CD4-positive, alpha-beta T cell treated with Interleukin-2 at 100 ng/mL for 4 hours (primary cell): Measurements from ENCODE around the gene HTR5A.

Source experiments
- DNase-seq: peaks from one replicate; pipeline ENCODE4 v3.0.0-alpha.2; 2020; ENCODE audit warnings: low spot score

The HTR5A gene

GRCh38 chr7:155090684-155091083 lies 20.6 kb downstream of the HTR5A start:
- DNase-seq: no peak

DNA sequence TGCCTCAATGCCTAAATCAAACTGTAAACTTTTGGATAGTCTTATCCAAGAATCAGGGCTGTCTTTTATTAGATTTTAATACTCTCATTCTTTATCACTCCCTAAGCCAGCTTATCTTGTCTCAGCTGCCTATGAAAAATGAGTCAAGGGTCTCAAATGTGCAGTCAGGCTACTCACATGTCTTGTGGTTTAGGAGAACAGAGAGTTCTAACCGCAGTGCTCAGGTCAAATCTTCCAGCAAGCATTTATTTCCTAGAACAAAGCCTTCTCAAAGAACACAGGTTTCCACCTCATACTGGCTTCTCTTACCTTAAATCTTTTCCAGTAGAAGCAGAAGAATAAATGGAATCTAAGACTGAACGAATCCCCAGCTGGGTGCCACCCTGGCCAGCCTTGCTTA lies 23.5 kb downstream of the HTR5A start:
- no peak for DNase-seq

DNA sequence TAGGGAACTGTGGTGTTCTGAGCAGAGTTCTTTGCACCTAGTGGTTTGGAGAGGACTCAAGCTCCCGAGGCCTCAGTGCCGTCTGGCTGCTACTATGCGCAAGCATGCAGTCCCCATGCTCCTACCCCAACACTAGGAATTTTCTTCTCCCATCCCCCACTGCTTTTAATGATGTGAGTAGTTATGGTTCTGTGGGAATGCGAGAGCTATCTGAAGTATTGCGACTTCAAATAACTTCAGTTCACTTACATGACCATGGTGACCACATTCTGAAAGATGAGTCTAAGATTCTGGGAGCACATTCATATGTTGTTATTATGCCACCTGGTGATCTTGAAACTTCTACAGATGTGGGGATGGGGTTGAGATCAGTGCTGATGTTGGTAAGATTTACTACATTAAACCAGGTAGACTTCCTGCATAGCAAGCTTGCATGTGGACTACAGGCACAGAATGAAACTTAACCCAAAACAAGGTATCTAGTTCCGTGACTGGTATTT lies 24.6 kb downstream of the HTR5A start:
- no peak for DNase-seq

DNA sequence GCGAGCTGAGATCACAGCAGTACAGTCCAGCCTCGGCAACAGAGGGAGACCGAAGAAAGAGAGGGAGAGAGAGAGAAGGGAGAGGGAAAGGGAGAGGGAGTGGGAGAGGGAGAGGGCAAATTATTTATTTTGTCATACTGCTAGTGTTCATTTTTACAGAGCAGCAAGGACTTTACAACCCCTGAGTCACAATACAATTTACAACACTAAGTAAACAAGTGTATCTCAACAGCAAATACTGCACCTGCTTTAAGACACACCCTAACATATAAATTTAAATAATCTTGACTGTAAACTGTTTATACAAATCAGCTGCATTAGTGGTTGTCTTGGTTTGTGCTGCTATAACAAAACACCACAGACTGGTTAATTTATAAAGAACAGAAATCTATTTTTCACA lies 27.2 kb downstream of the HTR5A start:
- DNase-seq: no peak

GRCh38 chr7:155103839-155104238 lies 33.7 kb downstream of the HTR5A start:
- DNase-seq: no peak

DNA sequence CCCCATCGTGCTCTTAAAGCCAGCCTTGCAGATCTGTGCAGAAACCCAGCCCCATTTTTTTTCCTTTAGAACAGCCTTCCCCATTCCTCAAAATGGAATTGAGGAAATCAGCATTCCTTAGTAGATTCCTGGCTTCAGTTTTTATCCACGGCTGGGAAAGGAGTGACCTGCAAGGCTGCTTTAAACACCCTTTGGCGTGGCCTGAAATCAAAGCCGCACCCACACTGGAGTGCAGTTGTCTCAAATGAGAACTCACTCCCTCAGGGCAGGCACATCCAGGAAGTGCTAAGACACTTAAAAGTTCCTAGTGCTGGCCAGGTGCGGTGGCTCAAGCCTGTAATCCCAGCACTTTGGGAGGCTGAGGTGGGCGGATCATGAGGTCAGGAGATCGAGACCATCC lies 34.8 kb downstream of the HTR5A start:
- no peak for DNase-seq

DNA sequence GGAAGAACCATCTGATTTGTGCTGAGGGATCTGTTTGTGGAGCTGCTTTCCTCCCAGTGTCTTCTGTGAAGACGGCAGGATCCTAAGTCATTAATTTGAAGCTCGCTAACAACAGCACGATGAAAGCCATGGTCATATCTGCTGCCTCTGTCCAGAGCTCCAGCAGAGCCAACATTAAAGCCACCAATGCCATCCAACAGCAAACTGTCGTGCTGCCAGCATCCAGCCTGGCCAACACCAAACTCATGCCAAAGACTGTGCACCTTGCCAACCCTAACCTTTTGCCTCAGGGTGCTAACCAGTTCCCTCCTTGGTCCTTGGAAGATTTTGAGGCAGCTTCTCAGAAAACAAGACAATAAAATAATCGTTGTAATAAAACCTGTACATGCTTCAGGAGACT lies 36.2 kb downstream of the HTR5A start:
- DNase-seq: no peak

GRCh38 chr7:155107126-155107525 lies 37.0 kb downstream of the HTR5A start:
- DNase-seq: no peak

DNA sequence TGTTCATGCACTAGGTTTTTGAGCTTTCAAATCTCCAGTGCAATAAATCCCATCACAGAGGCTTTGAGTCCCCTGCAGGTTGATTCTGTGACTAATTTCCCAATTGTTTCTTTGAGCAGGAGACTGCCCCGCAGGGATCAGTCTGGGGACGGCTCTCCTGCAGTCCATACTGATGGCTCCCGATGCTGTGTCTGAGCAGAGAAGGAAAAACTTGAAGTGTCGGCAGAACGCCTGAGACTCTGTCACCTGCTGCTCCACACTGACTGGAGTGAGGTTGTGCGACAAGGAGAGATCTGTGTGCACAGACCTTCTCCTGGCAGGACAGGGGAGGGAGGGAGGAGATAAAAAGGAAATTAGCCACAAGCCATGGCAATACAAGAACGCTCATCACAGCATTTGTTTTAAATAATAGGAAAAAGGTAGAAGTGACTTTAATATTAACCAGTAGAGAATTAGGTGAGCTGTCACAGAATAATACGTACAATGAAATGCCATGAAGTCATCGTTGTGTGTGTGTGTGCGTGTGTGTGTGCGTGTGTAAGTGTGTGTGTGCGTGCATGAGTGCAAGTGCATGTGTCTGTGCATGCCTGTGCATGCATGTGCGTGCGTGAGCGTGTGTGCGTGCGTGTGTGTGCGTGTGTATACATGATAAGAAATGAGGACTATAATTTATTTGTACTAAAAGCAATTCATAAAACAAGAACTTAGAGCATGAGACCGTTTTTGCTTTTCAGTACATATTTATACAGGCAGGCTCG lies 38.2 kb downstream of the HTR5A start:
- DNase-seq: no peak

DNA sequence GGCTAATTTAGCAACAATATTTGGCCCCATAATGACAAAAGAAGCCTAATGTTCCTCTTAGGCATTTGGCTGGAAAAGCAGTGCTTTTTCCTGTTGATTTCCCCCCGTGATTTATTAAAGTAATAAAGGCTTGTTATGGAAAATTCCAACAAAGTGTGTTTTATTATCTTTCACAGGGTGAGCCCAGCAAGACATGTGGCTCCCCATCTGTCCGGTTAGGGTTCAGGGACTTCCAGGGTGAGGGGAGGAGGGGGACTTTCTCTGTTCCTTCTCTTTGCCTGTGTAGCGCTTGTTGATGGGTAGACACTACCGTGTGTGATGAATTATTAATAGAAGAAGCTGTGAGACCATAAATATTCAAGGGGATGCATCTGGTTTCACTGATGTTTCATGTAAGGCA lies 39.0 kb downstream of the HTR5A start:
- DNase-seq: no peak

GRCh38 chr7:155115288-155115687 lies 45.2 kb downstream of the HTR5A start:
- no peak for DNase-seq

DNA sequence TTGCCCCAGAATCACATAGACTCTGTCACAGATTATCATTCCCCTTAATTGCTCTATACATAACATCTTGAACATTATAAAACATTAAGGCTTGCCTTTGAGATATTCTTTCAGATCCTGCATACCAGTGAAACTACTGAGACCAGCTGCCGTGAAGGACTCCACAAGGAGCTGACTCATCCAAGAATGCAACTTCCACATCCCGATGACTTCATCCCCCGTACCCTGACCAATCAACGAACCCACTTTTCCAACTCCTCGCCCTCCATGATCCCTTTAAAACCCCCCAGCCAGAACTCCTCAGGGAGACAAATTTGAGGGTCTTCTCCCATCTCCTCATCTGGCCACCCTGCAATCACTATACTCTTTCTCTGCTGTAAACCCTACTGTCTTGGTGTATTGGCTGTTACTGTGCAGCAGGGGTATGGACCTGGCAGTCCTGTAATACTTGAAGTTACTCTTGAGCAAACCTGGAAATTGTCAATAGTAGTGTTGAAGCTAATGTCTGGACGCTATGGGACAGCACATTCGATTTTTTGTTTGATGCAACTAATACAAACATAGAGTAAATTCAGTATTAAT lies 49.8 kb downstream of the HTR5A start:
- no peak for DNase-seq

DNA sequence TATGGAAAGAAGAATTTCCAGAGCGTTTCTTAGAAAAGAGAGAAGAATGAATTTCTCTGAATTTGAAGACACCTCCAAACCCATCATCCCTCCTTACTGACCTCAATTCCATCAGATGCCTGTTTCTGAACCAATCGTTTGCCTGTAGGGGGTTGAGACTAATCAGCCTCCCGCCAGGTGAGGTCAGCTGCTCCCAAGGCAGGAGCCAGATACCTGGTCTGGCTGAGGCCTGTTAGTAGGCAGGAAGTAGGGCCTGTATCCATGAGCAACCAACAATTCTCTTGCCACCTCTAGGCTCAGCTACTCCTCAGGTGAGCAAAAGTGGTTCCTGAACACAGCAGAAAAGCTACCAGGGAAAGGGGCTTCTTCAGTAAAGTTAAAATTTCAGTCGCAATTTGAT lies 50.3 kb downstream of the HTR5A start:
- DNase-seq: no peak

DNA sequence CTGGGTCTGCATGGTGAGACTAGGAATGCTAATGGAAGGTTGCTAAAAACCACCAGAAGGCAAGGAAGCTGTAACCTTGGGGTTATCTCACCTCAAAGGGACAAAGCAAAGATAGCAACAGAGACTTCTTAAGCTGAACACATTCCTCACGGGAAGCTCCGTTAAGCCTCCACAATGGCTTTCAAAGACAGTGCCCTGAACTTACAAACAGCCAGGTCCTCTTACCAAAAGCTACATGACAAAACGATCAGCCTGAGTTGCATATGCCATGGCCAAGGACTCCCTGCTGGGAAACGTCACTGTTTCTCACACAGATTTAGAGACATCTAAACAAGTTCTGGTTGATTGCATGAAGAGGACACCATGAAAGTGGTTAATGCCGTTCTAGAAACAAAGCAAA lies 52.7 kb downstream of the HTR5A start:
- no peak for DNase-seq

DNA sequence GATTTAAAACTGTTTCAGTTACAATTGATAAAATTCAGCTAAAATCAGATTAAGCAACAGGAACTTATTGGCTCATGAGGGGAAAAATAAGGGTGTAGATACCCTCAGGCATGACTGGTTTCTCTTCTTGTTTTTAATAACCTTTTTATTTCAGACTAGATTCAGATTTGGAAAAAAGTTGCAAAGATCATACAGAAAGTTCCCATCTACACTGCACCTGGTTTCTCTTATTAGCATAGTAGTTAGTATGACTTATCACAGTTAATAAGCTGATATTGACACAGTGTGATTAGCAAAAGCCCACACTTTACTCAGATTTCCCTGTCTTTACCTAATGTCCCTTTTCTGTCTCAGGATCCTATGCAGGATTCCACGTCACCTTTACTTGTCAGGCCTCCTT lies 53.3 kb downstream of the HTR5A start:
- DNase-seq: no peak

DNA sequence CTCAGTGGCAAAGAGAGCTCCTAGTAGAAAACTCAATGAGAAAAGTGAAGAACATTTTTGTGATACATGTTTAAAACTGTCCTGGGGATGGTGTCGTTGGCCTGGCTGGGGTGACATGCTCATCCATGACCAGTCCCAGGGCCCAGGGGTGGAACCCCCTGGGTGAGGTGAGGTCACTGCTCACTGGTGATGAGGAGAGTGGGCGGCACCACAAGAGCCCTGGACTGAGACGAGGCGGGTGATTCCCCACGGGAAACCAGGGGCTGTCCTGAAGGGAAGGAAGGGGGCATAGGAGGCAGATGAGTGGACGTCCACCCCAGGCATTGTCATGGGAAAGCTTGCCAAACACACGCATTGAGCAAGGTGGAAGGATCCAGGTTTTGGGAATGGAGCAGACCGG lies 54.6 kb downstream of the HTR5A start:
- no peak for DNase-seq

DNA sequence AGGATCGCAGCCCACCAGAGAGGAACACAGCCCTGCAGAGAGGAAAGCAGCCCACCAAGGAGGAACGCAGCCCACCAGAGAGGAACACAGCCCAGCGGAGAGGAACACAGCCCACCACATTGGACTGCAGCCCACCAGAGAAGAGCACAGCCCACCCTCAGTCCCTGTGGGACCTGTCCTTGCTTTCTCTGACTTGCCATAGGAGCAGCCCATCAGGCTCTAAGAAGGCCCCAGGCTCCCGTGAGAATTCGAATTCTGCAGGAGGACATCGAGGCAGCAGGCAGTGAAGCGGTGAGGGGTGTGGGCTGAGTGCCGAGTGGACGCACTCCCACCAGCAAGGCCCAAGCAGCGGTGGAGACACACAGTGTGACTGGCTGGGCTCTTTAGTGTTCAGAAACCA lies 59.1 kb downstream of the HTR5A start:
- DNase-seq: no peak

DNA sequence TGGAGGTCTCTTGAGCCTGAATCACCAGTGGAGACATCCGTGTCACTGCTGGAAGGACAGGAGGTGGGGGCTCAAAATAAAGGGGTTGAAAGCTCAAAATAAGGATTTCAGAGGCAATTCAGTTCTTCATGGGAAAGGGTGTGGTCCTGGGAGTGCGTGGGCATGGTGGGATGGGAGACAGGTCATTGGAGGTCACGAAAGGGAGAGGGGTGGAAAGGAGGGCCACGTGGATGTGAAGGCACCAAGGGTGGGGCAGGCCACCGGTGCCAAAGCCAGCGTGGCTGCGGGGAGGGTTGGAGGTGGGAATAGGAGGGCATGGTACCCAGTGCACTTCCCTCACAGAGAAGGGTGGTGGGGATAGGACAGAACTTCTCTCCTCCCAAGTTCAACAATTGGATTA lies 59.7 kb downstream of the HTR5A start:
- DNase-seq: no peak

- no peak for DNase-seq
Observed at GRCh38 chr7:155130493-155130892, 60.4 kb downstream of the HTR5A start.

DNA sequence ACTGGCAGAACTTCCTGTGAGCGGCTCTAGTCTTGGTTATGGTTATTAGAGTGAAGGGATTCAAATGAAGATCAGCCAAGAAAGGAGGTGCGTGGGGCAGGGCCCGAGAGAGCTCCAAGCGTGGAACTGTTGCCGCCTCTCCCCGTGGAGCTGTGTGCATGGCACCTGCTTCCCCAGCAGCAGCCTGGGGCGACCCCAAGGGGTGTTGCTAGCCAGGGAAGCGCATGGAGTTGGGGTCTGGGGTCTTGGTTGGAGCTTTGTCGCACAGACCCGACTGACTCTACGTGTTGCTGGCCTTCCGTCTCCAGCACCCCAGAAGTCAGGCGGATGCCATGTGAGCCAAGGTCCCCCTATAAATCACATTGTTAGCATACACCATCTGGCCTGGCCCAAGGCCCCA lies 61.0 kb downstream of the HTR5A start:
- no peak for DNase-seq

DNA sequence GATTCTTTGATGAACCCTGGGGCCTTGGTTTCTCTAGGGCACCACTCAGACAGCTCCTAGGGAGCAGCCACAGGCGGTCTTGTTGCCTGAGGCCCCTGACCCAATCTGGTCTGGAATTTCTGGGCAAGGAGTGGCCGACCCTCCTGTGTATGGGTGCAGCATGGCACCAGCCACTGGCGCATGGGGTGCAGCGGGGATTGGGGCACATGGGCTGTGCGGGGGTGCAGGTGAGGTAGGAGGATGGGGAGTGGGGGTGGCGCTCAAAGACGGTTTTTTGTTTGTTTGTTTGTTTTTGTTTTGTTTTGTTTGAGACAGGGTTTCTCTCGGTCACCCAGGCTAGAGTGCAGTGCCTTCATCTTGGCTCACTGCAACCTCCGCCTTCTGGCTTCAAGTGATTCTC lies 62.3 kb downstream of the HTR5A start:
- no peak for DNase-seq

- DNase-seq: no peak
Observed at GRCh38 chr7:155136619-155137243, 66.6 kb downstream of the HTR5A start.
